GM19239 (cell line): ENCODE measurements around the gene TNFRSF6B.

Source experiments
- DNase-seq: peaks from one replicate; pipeline ENCODE4 v3.0.0; 2011; ENCODE audit warnings: low spot score; ENCODE audit not compliant: insufficient read length
- FAIRE-seq: peaks from 2 replicates; lab custom pipeline; 2011; peaks lifted over from hg19 to GRCh38; lab: Jason Lieb, UNC

The TNFRSF6B gene

GRCh38 chr20:63694584-63695423 is 1.6 kb upstream of the TNFRSF6B start:
- no peak for DNase-seq
- no peak for FAIRE-seq

GRCh38 chr20:63695424-63696305 is 787 bp upstream of the TNFRSF6B start:
- DNase-seq (no peak), FAIRE-seq (no peak)

GRCh38 chr20:63696306-63696627 is 185 bp upstream of the TNFRSF6B start:
- FAIRE-seq, result no peak
- no peak for DNase-seq

- DNase-seq (no peak), FAIRE-seq (no peak)
Measured at GRCh38 chr20:63697357-63697867, 960 bp downstream of the TNFRSF6B start.

- FAIRE-seq, result no peak
- DNase-seq, result no peak
Measured at GRCh38 chr20:63697868-63698545, 1.6 kb downstream of the TNFRSF6B start.

GRCh38 chr20:63698739-63699465 is 2.5 kb downstream of the TNFRSF6B start:
- no peak for DNase-seq
- no peak for FAIRE-seq

GRCh38 chr20:63699466-63700198 is 3.2 kb downstream of the TNFRSF6B start:
- DNase-seq (no peak), FAIRE-seq (no peak)

- no peak for FAIRE-seq
- DNase-seq, result no peak
Measured at GRCh38 chr20:63700199-63701050, 4.0 kb downstream of the TNFRSF6B start.

- no peak for DNase-seq
Measured at GRCh38 chr20:63701051-63701328, 4.5 kb downstream of the TNFRSF6B start.

GRCh38 chr20:63701329-63702035 is 5.0 kb downstream of the TNFRSF6B start:
- DNase-seq, result no peak
- FAIRE-seq, result no peak

More at GRCh38 chr20:63701051-63701328, 4.5 kb downstream of the TNFRSF6B start:
- no peak for FAIRE-seq

- DNase-seq (no peak), FAIRE-seq (no peak)
Measured at GRCh38 chr20:63702036-63702665, 5.7 kb downstream of the TNFRSF6B start.

GRCh38 chr20:63702751-63703470 is 6.5 kb downstream of the TNFRSF6B start:
- no peak for FAIRE-seq
- DNase-seq, result no peak

- no peak for DNase-seq
- FAIRE-seq, result no peak
Measured at GRCh38 chr20:63703471-63703975, 7.1 kb downstream of the TNFRSF6B start.

GRCh38 chr20:63703976-63704748 is 7.7 kb downstream of the TNFRSF6B start:
- DNase-seq, result no peak
- no peak for FAIRE-seq

GRCh38 chr20:63704749-63705117 is 8.3 kb downstream of the TNFRSF6B start:
- no peak for FAIRE-seq
- no peak for DNase-seq
